Activated naive CD4-positive, alpha-beta T cell treated with anti-CD3 and anti-CD28 coated beads for 36 hours (primary cell): Measurements from ENCODE around the gene CDC25B. TPM values are rescaled to one million over a fixed set of nuclear protein-coding genes. Genes with fewer than 3 reads are reported as not detected.

Experiments
- CTCF ChIA-PET: fragments of 350-600 bp; sonication (Branson Sonifier 250); formaldehyde crosslinking; loops from one replicate; lab custom pipeline; 2021; ENCODE audit warnings: antibody characterized with exemption; lab: Charles Lee
- DNase-seq: peaks from one replicate; pipeline ENCODE4 v3.0.0-alpha.2; 2020
- H3K27ac Mint-ChIP-seq: one replicate; pipeline ENCODE4 v1.8.0; 2021; ENCODE audit warnings: mild to moderate bottlenecking, mixed read lengths
- H3K27me3 Mint-ChIP-seq: one replicate; pipeline ENCODE4 v1.8.0; 2021; ENCODE audit warnings: low read depth, mixed read lengths
- H3K36me3 Mint-ChIP-seq: one replicate; pipeline ENCODE4 v1.8.0; 2021; ENCODE audit warnings: low read depth, mixed read lengths
- H3K4me1 Mint-ChIP-seq: one replicate; pipeline ENCODE4 v1.8.0; 2021; ENCODE audit warnings: low read depth, mixed read lengths
- H3K4me3 Mint-ChIP-seq: one replicate; pipeline ENCODE4 v1.8.0; 2021; ENCODE audit warnings: mild to moderate bottlenecking, moderate library complexity, mixed read lengths
- H3K9me3 Mint-ChIP-seq: one replicate; pipeline ENCODE4 v1.8.0; 2021; ENCODE audit warnings: mixed read lengths
- intact Hi-C: fragments of 100-400 bp; cut with micrococcal nuclease; formaldehyde crosslinking; loops from one replicate; pipeline ENCODE4 v1.15.1; 2023
- total RNA-seq, 2 experiments: library from RNA; stranded (reverse); gene quantifications; one replicate each; pipeline ENCODE4 v1.2.3, GENCODE V29; 2021

CDC25B gene
- total RNA-seq, 2 experiments from 2014 or later: 94.8 to 97.7 TPM

- H3K36me3 Mint-ChIP-seq: peaks cover 10% of the 10 kb centered on the region
- H3K4me3 Mint-ChIP-seq: peak within 1 kb of the TSS; percentile 38
- CTCF ChIA-PET: interaction anchor here (0.7 to 1.1 kb wide), 2 partner anchors 13 to 37 kb away, joined by 3 to 5 read pairs; no protein-coding TSS in a partner anchor
- H3K27me3 Mint-ChIP-seq: peaks cover 16% of the 10 kb centered on the region
- H3K27ac Mint-ChIP-seq: no peak within 1 kb of the TSS
- H3K4me1 Mint-ChIP-seq: peaks cover 52% of the 10 kb centered on the region
- H3K9me3 Mint-ChIP-seq: no peaks in the 10 kb centered on the region
- intact Hi-C loops: loop anchor here (1.0 kb wide), 1 partner anchor 14 kb away; the partner anchor contains the start of gene ADISSP
- DNase-seq: peak; percentile 62
These were observed 14.8 kb upstream of the CDC25B start, which contains the start of gene SPEF1 for GRCh38 chr20:3781153-3781910. Gene SPEF1, minus strand, starts transcription at chr20:3781448. Its CDS starts 161 bp downstream, at chr20:3781287.

- CTCF ChIA-PET: interaction anchor here (0.6 to 2.0 kb wide), 2 partner anchors 38 to 456 kb away, joined by 3 to 5 read pairs; partner anchors contain the start of gene AP5S1
- peaks cover 10% of the 10 kb centered on the region for H3K36me3 Mint-ChIP-seq
- peaks cover 12% of the 10 kb centered on the region for H3K27me3 Mint-ChIP-seq
- H3K9me3 Mint-ChIP-seq: no peaks in the 10 kb centered on the region
- peaks cover 49% of the 10 kb centered on the region for H3K4me1 Mint-ChIP-seq
- H3K27ac Mint-ChIP-seq: no peak overlapping the region
- DNase-seq: no peak
- no peak overlapping the region for H3K4me3 Mint-ChIP-seq
- intact Hi-C loops: no loop called here
These were observed 13.5 kb upstream of the CDC25B start for GRCh38 chr20:3782597-3782996.

- CTCF ChIA-PET: interaction anchor here (2.0 kb wide), 1 partner anchor 37 kb away, joined by 5 read pairs; the partner anchor contains the start of gene AP5S1
- H3K4me3 Mint-ChIP-seq: no peak overlapping the region
- H3K27ac Mint-ChIP-seq: no peak overlapping the region
- no peak for DNase-seq
- peaks cover 47% of the 10 kb centered on the region for H3K4me1 Mint-ChIP-seq
- peaks cover 12% of the 10 kb centered on the region for H3K27me3 Mint-ChIP-seq
- no peaks in the 10 kb centered on the region for H3K9me3 Mint-ChIP-seq
- intact Hi-C loops: no loop called here
- peaks cover 10% of the 10 kb centered on the region for H3K36me3 Mint-ChIP-seq
These were observed 13.0 kb upstream of the CDC25B start for GRCh38 chr20:3783068-3783489.

- peaks cover 49% of the 10 kb centered on the region for H3K4me1 Mint-ChIP-seq
- H3K27ac Mint-ChIP-seq: no peak overlapping the region
- CTCF ChIA-PET: interaction anchor here (2.0 kb wide), 1 partner anchor 37 kb away, joined by 5 read pairs; the partner anchor contains the start of gene AP5S1
- H3K9me3 Mint-ChIP-seq: no peaks in the 10 kb centered on the region
- no peak overlapping the region for H3K4me3 Mint-ChIP-seq
- no peak for DNase-seq
- H3K36me3 Mint-ChIP-seq: peaks cover 10% of the 10 kb centered on the region
- peaks cover 10% of the 10 kb centered on the region for H3K27me3 Mint-ChIP-seq
- intact Hi-C loops: no loop called here
These were observed 12.5 kb upstream of the CDC25B start for GRCh38 chr20:3783511-3784195.

GRCh38 chr20:3784216-3784853 is 11.8 kb upstream of the CDC25B start:
- DNase-seq: no peak
- intact Hi-C loops: no loop called here
- Mint-ChIP-seq H3K4me1 (peaks cover 53% of the 10 kb centered on the region), H3K4me3 (peak overlapping the region; percentile 40), H3K27ac (peak overlapping the region; percentile 44), H3K27me3 (peaks cover 7% of the 10 kb centered on the region), H3K9me3 (no peaks in the 10 kb centered on the region), H3K36me3 (peaks cover 10% of the 10 kb centered on the region)
- CTCF ChIA-PET: interaction anchor here (1.2 to 5.9 kb wide), 4 partner anchors 29 to 36 kb away, joined by 3 to 58 read pairs (median 5); partner anchors contain the start of gene AP5S1

- Mint-ChIP-seq H3K4me1 (peaks cover 53% of the 10 kb centered on the region), H3K4me3 (peak overlapping the region; percentile 40), H3K9me3 (no peaks in the 10 kb centered on the region), H3K36me3 (peaks cover 10% of the 10 kb centered on the region), H3K27me3 (peaks cover 2% of the 10 kb centered on the region), H3K27ac (peak overlapping the region; percentile 44)
- CTCF ChIA-PET: interaction anchor here (1.2 to 5.9 kb wide), 3 partner anchors 29 to 36 kb away, joined by 3 to 58 read pairs (median 5); partner anchors contain the start of gene AP5S1
- intact Hi-C loops: no loop called here
- no peak for DNase-seq
These were observed 11.3 kb upstream of the CDC25B start for GRCh38 chr20:3784863-3785239.

GRCh38 chr20:3785240-3786125 is 10.6 kb upstream of the CDC25B start:
- DNase-seq: no peak
- Mint-ChIP-seq H3K27ac (peak overlapping the region; percentile 44), H3K4me3 (peak overlapping the region; percentile 83), H3K36me3 (peaks cover 10% of the 10 kb centered on the region), H3K9me3 (no peaks in the 10 kb centered on the region), H3K4me1 (peaks cover 51% of the 10 kb centered on the region), H3K27me3 (peaks cover 1% of the 10 kb centered on the region)
- intact Hi-C loops: loop anchor here (1.0 to 2.0 kb wide), 7 partner anchors 18 to 229 kb away; partner anchors contain the start of genes ADISSP, AP5S1, MAVS and PANK2
- CTCF ChIA-PET: interaction anchor here (0.7 to 5.9 kb wide), 10 partner anchors 10 to 85 kb away, joined by 3 to 58 read pairs (median 4); partner anchors contain the start of genes ADISSP, AP5S1 and CDC25B

GRCh38 chr20:3786126-3786484 is 10.0 kb upstream of the CDC25B start:
- Mint-ChIP-seq H3K27me3 (peaks cover 1% of the 10 kb centered on the region), H3K27ac (peak overlapping the region; percentile 80), H3K36me3 (peaks cover 10% of the 10 kb centered on the region), H3K9me3 (no peaks in the 10 kb centered on the region), H3K4me1 (peaks cover 46% of the 10 kb centered on the region), H3K4me3 (peak overlapping the region; percentile 83)
- CTCF ChIA-PET: interaction anchor here (0.7 to 5.9 kb wide), 10 partner anchors 9 to 85 kb away, joined by 3 to 58 read pairs (median 4); partner anchors contain the start of genes ADISSP, AP5S1 and CDC25B
- intact Hi-C loops: loop anchor here (1.0 to 2.0 kb wide), 7 partner anchors 19 to 229 kb away; partner anchors contain the start of genes ADISSP, AP5S1, MAVS and PANK2
- peak; percentile 56 for DNase-seq

- CTCF ChIA-PET: interaction anchor here (0.6 to 5.9 kb wide), 18 partner anchors 9 to 385 kb away, joined by 3 to 58 read pairs (median 4); partner anchors contain the start of genes ADISSP, AP5S1 and CDC25B
- H3K4me3 Mint-ChIP-seq: peak within 1 kb of the TSS; percentile 83
- intact Hi-C loops: loop anchor here (1.0 to 2.0 kb wide), 9 partner anchors 9 to 299 kb away; partner anchors contain the start of genes ADISSP, AP5S1, MAVS and PANK2
- peak within 1 kb of the TSS; percentile 80 for H3K27ac Mint-ChIP-seq
- H3K36me3 Mint-ChIP-seq: peaks cover 10% of the 10 kb centered on the region
- H3K9me3 Mint-ChIP-seq: no peaks in the 10 kb centered on the region
- H3K27me3 Mint-ChIP-seq: no peaks in the 10 kb centered on the region
- DNase-seq: peak; percentile 91
- peaks cover 39% of the 10 kb centered on the region for H3K4me1 Mint-ChIP-seq
These were observed 9.3 kb upstream of the CDC25B start, which contains the start of gene CENPB for GRCh38 chr20:3786665-3787323. Gene CENPB, minus strand, starts transcription at chr20:3786740. Its CDS starts 257 bp downstream, at chr20:3786483.

GRCh38 chr20:3787324-3788014 is 8.6 kb upstream of the CDC25B start:
- peaks cover 10% of the 10 kb centered on the region for H3K36me3 Mint-ChIP-seq
- no peaks in the 10 kb centered on the region for H3K27me3 Mint-ChIP-seq
- no peaks in the 10 kb centered on the region for H3K9me3 Mint-ChIP-seq
- no peak for DNase-seq
- H3K27ac Mint-ChIP-seq: no peak overlapping the region
- peak overlapping the region; percentile 60 for H3K4me3 Mint-ChIP-seq
- peaks cover 37% of the 10 kb centered on the region for H3K4me1 Mint-ChIP-seq
- intact Hi-C loops: loop anchor here (1.0 to 2.0 kb wide), 6 partner anchors 8 to 298 kb away; partner anchors contain the start of genes MAVS, PANK2 and RNF24
- CTCF ChIA-PET: interaction anchor here (0.6 to 5.9 kb wide), 16 partner anchors 8 to 386 kb away, joined by 3 to 58 read pairs (median 4); partner anchors contain the start of genes ADISSP, AP5S1 and CDC25B
